SU-DHL-6 (cell line): ENCODE results near the gene CTNNBIP1.
"Not testable (repeated sequence)": the region's sequence is repeated elsewhere in the genome, so short reads cannot be mapped to it uniquely, and the experiment has no call there.

ENCODE experiments used
- H2AFZ ChIP-seq: fragments of 200-600 bp; sonication (generic); 2 replicates; pipeline ENCODE4 v1.6.1; 2014; ENCODE audit warnings: low read depth, mild to moderate bottlenecking, moderate library complexity, mixed read lengths, antibody characterized with exemption, low read length; ENCODE audit not compliant: severe bottlenecking
- H3F3A ChIP-seq: fragments of 200-600 bp; shearing (Covaris generic); 2 replicates; pipeline ENCODE4 v1.6.0; 2016; ENCODE audit warnings: antibody characterized with exemption, mild to moderate bottlenecking; ENCODE audit not compliant: insufficient read depth
- H3K27ac ChIP-seq: fragments of 200-600 bp; sonication (generic); 2 replicates; pipeline ENCODE4 v1.5.1; 2016; ENCODE audit warnings: low read depth, mild to moderate bottlenecking, low read length, moderate library complexity, mixed read lengths
- H3K27me3 ChIP-seq: fragments of 200-600 bp; sonication (generic), shearing (Covaris generic); 2 replicates; pipeline ENCODE4 v1.6.0; 2014; ENCODE audit warnings: mild to moderate bottlenecking, low read length
- H3K36me3 ChIP-seq: fragments of 200-600 bp; sonication (generic); 2 replicates; pipeline ENCODE4 v1.6.1; 2014; ENCODE audit warnings: mild to moderate bottlenecking, low read length, mixed read lengths
- H3K4me2 ChIP-seq: fragments of 300-600, 200-600 bp; shearing (Covaris generic), sonication (generic); 2 replicates; pipeline ENCODE4 v1.6.0; 2014; ENCODE audit warnings: low read length, low read depth, mild to moderate bottlenecking; ENCODE audit not compliant: poor library complexity, severe bottlenecking
- H3K4me3 ChIP-seq: fragments of 200-600 bp; sonication (generic); 2 replicates; pipeline ENCODE4 v1.5.1; 2014; ENCODE audit warnings: antibody characterized with exemption, low read length, mild to moderate bottlenecking, mixed read lengths; ENCODE audit not compliant: insufficient read depth, poor library complexity, severe bottlenecking
- H3K79me2 ChIP-seq: fragments of 200-600 bp; sonication (generic); 2 replicates; pipeline ENCODE4 v1.6.1; 2014; ENCODE audit warnings: mild to moderate bottlenecking, low read length, moderate library complexity; ENCODE audit not compliant: insufficient read depth
- H3K9ac ChIP-seq: fragments of 200-600 bp; sonication (generic); 2 replicates; pipeline ENCODE4 v1.7.0; 2014; ENCODE audit warnings: mild to moderate bottlenecking, low read length
- H3K9me2 ChIP-seq: fragments of 200-600 bp; sonication (generic); replicated peaks from 2 replicates; pipeline ENCODE4 v1.6.1; 2014; ENCODE audit warnings: low read length; ENCODE audit not compliant: insufficient read depth
- H3K9me3 ChIP-seq: fragments of 200-600 bp; sonication (generic); 2 replicates; pipeline ENCODE4 v1.6.1; 2014; ENCODE audit warnings: low read length, mixed read lengths; ENCODE audit not compliant: insufficient read depth
- H4K20me1 ChIP-seq: fragments of 200-600 bp; sonication (generic); 2 replicates; pipeline ENCODE4 v1.6.1; 2014; ENCODE audit warnings: low read depth, mild to moderate bottlenecking, antibody characterized with exemption, low read length, moderate library complexity, mixed read lengths
- EZH2phosphoT487 ChIP-seq: fragments of 200-600 bp; sonication (generic), shearing (Covaris generic); conservative IDR thresholded peaks from 2 replicates; pipeline ENCODE4 v1.6.1; 2018; ENCODE audit warnings: mild to moderate bottlenecking, antibody characterized with exemption, low read length, moderate library complexity, mixed read lengths
- TF ChIP-seq, protein P1 (sequence below): fragments of 200-600 bp; sonication (generic); IDR thresholded peaks from one replicate; pipeline ENCODE4 v1.5.1; 2017; ENCODE audit warnings: antibody characterized with exemption, mild to moderate bottlenecking, low read length, moderate library complexity; ENCODE audit not compliant: insufficient read depth, poor library complexity, severe bottlenecking

CTNNBIP1 gene

DNA sequence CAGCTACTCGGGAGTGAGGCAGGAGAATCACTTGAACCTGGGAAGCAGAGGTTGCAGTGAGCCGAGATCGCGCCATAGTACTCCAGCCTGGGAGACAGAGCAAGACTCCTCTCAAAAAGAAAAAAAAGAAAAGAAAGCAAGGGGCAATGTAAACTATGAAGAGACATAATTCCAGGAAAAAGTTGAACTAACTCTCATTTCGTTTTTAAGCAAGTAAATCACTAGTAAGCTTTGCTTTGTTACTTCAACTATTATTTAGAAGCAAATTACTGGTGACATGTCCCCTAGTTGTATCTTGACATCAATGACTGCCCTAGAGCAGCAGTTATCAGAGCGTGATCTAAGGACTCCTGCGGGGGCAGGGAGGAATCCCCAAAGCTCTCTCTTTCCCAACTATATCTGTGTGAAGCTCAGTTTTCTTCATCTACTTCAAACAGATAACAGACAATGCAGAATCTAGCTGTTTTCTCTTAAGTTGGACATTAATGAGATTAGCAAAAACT lies 105.0 kb downstream of the CTNNBIP1 start:
- no peak overlapping the region for H2AFZ ChIP-seq
- no peaks in the 10 kb centered on the region for H3K9me3 ChIP-seq
- no peak overlapping the region for H3K4me3 ChIP-seq
- peaks cover 9% of the 10 kb centered on the region; the same call in 1 of the 2 replicates for H3K36me3 ChIP-seq
- TF ChIP-seq EZH2phosphoT487: no peak
- TF ChIP-seq, protein P1, sequence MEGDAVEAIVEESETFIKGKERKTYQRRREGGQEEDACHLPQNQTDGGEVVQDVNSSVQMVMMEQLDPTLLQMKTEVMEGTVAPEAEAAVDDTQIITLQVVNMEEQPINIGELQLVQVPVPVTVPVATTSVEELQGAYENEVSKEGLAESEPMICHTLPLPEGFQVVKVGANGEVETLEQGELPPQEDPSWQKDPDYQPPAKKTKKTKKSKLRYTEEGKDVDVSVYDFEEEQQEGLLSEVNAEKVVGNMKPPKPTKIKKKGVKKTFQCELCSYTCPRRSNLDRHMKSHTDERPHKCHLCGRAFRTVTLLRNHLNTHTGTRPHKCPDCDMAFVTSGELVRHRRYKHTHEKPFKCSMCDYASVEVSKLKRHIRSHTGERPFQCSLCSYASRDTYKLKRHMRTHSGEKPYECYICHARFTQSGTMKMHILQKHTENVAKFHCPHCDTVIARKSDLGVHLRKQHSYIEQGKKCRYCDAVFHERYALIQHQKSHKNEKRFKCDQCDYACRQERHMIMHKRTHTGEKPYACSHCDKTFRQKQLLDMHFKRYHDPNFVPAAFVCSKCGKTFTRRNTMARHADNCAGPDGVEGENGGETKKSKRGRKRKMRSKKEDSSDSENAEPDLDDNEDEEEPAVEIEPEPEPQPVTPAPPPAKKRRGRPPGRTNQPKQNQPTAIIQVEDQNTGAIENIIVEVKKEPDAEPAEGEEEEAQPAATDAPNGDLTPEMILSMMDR: no peak
- H3K9ac ChIP-seq: peak overlapping the region; percentile 23; the same call in 1 of the 2 replicates
- H3K9me2 ChIP-seq: no peaks in the 10 kb centered on the region
- peak overlapping the region; percentile 67 for H3K27ac ChIP-seq
- H4K20me1 ChIP-seq: no peaks in the 10 kb centered on the region; the same call in 1 of the 2 replicates
- peak overlapping the region; percentile 49 for H3K4me2 ChIP-seq
- peaks cover 95% of the 10 kb centered on the region for H3K79me2 ChIP-seq
- peaks cover 43% of the 10 kb centered on the region for H3F3A ChIP-seq
- H3K27me3 ChIP-seq: no peaks in the 10 kb centered on the region

DNA sequence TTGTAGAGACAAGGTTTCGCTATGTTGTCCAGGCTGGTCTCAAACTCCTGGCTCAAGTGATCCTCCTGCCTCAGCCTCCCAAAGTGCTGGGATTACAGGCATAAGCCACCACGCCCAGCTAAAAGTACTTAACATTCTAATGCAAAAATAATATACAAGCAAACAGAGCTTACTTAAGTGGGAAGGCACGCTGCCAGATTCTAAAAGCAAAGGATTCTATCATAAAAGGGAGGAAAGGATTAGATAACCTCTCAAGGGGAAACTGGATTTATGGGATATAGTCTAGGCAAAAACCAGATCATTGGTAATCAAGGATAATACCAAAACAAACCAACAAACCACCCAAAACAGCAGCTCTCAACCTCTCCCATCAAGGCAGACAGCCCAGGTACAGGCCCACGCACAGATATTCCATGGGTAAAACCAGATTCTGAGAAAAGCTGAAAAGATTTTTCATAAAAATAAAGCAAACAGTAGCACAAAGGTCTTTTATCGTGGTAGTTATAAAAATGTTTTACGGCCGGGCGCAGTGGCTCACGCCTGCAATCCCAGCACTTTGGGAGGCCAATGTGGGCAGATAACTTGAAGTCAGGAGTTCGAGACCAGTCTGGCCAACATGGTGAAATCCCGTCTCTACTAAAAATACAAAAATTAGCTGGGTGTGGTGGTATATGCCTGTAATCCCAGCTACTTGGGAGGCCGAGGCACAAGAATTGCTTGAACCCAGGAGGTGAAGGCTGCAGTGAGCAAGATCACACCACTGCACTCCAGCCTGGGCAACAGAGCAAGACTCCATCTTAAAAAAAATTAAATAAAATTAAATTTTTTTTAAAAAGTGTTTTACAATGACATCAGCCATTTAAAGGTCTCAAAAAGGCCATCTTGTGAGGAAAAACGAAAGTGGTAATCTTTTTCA lies 106.8 kb downstream of the CTNNBIP1 start:
- peak overlapping the region; percentile 71 for H3K27ac ChIP-seq
- H3F3A ChIP-seq: peaks cover 38% of the 10 kb centered on the region

DNA sequence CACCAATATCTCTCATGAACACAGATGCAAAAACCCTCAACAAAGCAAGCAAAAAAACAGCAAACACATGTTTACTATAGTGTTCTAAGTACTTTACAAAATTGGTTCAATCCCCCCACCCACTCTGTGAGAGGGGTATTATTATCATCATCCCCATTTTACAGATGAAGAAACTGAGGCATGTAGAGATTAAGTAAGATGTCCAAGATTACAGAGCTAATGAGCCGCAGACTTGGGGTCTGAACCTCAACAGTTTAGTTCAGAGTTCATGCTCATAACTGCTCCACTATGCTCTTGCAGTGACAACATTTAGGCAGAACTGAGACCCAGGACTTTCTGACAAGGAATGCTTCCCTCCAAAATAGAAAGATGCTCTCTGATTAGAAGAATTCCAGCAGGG lies 108.2 kb downstream of the CTNNBIP1 start:
- H2AFZ ChIP-seq: no peak overlapping the region
- no peak overlapping the region for H3K4me3 ChIP-seq
- peak overlapping the region; percentile 71 for H3K27ac ChIP-seq
- peaks cover 35% of the 10 kb centered on the region for H3F3A ChIP-seq
- H3K79me2 ChIP-seq: peaks cover 96% of the 10 kb centered on the region
- no peak for TF ChIP-seq EZH2phosphoT487
- TF ChIP-seq, protein P1: no peak
- no peak overlapping the region; the same call in 1 of the 2 replicates for H3K9ac ChIP-seq
- no peaks in the 10 kb centered on the region for H3K9me2 ChIP-seq
- no peaks in the 10 kb centered on the region for H3K27me3 ChIP-seq
- no peaks in the 10 kb centered on the region for H3K9me3 ChIP-seq
- peaks cover 5% of the 10 kb centered on the region for H3K36me3 ChIP-seq
- no peaks in the 10 kb centered on the region; the same call in 1 of the 2 replicates for H4K20me1 ChIP-seq
- H3K4me2 ChIP-seq: peak overlapping the region; percentile 31

More for the DNA sequence above, 106.8 kb downstream of the CTNNBIP1 start:
- H2AFZ ChIP-seq, H3K4me3 ChIP-seq, H3K9me2 ChIP-seq, H4K20me1 ChIP-seq, H3K9me3 ChIP-seq, H3K9ac ChIP-seq, H3K27me3 ChIP-seq, H3K36me3 ChIP-seq: not testable (repeated sequence)
- peaks cover 96% of the 10 kb centered on the region for H3K79me2 ChIP-seq
- H3K4me2 ChIP-seq: peak overlapping the region; percentile 31
